Ramos (cell line): ENCODE measurements around the gene ZNF540.
"Not testable (repeated sequence)": the region's sequence is repeated elsewhere in the genome, so short reads cannot be mapped to it uniquely, and the experiment has no call there.

Experiments used
- in situ Hi-C: fragments of 300-500 bp; cut with MboI; formaldehyde crosslinking; loops from one replicate; pipeline ENCODE4 v1.14.3; 2022; ENCODE audit warnings: low sequenced_read_pairs; ENCODE audit not compliant: unreplicated experiment

The ZNF540 gene

DNA sequence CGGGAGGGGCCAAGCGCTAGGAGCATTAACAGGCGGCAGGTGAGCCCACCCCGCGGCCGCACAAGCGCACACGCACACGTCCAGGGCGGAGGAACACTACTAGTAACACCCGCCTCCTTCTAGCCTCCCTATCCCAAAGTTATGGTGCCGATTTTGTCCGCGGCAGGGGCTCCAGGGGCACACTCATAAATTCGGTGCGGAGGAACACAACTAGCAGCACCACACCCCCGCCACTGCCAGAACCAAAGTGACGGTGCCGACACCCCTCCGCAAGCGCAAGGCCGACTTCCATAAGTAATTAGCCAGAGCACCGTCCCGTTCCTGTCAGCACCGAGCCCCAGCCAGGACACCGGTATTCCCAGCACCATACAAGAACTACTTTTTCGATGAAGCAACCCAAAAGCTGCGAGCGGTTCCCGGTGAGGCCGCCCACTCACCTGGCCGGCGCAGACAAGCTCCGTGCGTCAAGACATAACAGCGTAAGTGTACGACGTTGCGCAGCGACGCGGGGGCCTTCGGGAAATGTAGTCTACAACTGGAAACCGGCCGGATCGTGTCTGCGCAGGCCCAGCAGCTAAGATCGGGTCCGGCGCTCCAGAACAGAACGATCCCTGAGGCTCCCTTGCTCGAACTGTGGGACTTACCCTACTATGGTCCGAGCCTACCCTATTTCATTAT is at the start of gene ZNF540, which contains the start of gene ZNF571:
Gene ZNF540, plus strand, starts transcription at position 573 of the 678 bp plus-strand sequence. CDS start 3,572 bp downstream, outside the sequence.
Gene ZNF571, minus strand, starts transcription at position 489 of the 678 bp plus-strand sequence. CDS start 8,116 bp downstream, outside the sequence.
- in situ Hi-C loops: no loop called here

DNA sequence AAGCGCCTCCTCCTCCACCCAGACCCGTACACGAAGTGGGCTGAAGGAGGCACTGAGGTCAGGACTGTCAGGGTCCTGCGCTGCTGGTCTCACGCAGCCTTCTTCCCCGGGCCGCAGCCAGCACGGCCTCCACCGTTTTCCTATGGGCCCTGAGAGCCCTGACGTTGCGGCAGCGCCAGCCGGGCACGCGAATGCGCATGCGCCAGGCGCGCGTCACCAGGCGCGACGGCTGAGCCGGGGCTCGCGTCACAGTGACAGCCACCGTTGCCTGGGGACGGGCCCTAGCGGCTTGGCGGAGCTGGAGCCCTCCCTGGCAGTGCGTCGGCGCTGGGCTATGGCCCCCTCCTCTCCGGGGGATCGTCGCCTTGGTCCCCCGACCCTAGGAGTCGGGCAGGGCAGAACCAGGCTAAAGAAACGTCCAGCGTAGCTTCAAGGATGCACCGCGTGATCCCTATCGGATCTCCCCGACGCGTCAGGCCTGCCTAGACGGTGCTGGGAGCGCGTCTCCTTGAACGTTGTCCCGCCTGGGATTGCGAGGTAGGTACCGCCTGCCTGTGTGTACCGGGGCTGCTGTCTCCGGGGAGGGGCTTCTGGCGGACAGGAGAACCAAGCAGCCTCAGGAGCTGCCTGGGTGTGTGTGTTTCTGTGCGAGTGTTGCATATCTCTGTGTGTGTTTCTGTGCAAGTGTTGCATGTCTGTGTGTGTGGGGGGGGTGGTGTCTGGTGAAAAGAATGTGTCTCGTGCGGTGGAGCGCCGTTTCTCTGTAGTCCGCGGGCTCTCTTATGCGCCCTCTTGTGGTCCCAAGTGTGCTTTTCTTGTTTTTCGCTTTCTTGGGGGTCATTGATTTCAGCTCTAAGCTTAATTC is 43.3 kb upstream of the ZNF540 start:
- in situ Hi-C loops: no loop called here

- in situ Hi-C loops: no loop called here
Measured at GRCh38 chr19:37563518-37563917, 31.2 kb upstream of the ZNF540 start.

- in situ Hi-C loops: no loop called here
Measured at GRCh38 chr19:37564624-37565369, 29.9 kb upstream of the ZNF540 start.

GRCh38 chr19:37565370-37565669 is 29.4 kb upstream of the ZNF540 start:
- in situ Hi-C loops: no loop called here

DNA sequence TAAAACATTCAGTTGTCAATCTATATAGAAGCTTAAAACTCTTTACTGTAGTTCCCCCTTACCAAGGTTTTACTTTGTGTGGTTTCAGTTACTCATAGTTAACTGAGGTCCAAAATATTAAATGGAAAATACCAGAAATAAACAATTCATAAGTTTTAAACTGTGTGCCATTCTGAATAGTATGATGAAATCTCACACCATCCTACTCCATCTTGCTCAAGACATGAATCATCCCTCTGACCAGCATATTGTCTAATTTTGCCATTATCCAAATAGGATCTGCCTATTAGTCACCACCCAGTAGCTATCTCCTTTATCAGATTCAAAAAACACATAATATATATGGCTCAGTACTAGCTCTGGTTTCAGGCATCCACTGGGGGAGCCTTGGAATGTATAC is 22.5 kb upstream of the ZNF540 start:
- in situ Hi-C loops: no loop called here

DNA sequence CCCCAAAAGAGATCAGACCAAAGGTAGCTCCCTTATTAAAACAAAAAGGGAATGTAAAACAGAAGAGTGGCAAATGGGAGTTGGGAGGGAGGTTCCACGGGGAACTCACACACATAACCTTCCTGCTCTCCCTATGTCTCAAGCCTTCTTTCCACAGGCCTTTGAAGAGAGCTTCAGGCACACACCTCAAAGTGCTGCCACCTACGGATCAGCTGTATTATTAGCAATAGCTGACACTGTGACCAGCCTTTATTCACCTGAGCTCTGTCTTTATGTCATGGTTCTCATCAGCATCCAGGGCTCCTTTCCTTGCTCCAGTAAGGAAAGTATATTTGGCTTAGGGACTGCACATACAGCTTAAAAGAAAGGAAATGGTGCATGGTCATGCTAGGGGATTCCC is 11.3 kb upstream of the ZNF540 start:
- in situ Hi-C loops: no loop called here

GRCh38 chr19:37593996-37594303 is 726 bp upstream of the ZNF540 start:
- in situ Hi-C loops: no loop called here

DNA sequence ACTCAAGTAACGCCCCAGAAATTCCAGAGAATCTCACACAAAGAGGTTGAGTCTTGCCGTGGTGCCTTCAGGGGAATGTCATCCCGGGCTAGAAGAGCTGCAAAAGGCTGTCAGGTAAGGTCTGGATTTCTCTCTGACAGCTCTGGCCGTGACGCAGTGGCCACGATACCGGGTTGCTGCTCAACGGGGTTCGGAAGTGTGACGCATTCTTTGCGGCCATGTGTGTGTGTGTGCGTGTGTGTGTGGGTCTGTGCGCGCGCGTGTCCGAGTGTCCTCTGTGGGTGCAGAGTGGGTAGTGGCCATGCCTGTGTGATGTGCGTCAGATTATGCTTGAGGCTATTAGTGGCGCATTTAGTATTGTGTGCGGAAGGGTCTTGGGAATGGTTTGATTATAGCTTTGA is 306 bp downstream of the ZNF540 start:
- in situ Hi-C loops: no loop called here

DNA sequence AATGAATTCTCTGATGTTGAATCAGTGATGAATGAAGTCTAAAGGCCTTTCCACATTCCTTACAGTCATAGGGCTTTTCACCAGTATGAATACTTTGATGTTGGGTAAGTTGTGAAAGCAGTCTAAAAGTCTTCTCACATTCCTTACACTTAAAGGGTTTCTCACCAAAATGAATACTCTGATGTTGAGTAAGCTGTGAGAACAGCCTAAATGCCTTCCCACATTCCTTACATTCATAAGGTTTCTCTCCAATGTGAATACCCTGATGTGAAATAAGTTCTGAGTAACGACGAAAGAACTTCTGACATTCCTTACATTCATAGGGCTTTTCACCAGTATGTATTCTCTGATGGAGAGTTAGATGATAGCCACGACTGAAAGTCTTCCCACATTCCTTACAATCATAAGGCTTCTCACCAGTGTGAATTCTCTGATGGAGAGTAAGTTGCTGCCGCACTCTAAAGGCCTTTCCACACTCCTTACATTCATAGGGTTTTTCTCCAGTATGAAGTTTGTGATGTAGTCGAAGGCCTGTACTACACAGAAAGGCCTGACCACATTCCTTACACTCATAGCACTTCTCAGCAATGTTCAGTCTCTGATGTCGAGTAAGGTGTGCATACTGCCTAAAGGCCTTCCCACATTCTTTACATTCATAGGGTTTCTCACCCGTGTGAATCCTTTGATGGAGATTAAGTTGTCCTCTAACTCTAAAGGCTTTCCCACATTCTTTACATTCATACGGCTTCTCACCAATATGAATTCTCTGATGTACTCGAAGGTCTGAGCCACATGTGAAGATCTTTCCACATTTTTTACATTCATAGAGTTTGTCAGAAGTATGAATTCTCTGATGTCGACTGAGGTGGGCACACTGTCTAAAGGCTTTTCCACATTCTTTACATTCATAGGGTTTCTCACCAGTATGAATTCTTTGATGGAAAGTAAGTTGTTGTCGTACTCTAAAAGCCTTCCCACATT is 40.7 kb downstream of the ZNF540 start:
- in situ Hi-C loops: no loop called here

GRCh38 chr19:37654118-37654517 is 59.4 kb downstream of the ZNF540 start:
- in situ Hi-C loops: no loop called here

DNA sequence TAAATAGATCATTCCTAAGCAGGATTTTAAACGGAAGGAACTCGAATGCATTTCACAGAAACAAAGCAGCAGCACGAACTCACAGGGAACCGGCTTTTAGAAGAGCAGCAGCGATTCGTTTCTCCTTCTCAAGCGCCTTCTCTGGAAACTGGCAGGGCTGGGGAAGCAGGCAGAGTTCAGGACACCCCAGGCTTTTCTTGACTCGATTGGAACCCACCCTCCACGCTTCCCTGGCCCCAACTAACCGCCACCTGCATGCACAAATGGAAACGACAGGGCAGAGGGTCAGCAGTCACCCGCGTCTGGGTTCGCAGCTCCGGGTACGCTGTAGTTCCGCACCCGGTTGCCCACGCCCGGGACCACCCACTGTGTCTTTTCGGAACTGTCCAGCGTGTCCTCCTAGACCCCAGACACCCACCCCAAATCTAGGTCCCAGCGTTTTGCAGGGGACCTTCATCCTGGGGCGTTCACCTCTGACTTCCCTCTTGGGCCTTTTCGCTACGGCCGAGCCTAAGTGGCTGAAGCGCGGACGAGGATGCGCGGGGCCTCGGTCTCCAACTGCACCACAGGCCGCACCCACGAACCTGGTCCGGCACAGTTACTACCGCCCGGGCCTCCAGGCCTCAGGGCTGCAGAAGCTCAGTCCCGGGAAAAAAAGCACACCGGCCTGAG is 60.1 kb downstream of the ZNF540 start:
- in situ Hi-C loops: no loop called here

DNA sequence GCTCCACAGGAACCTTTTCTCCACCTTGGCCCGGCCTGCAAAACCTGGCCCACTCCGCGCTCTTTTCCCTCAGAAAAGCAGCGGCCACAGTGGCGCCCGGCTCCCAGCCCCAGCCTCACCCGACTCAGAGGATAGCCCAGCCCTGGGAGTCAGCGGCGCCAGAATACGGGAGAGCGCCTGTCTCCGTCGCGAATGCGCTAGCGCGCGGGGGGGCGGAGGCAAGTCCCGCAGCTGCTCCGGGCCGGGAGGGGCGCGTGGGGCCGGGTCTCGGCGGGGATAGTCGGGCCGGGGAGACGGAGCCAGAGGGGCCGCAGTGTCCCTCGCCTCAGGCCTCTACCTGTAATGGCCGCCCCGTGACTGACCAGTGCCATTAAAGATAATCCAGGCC is 60.6 kb downstream of the ZNF540 start, which contains the start of gene ZFP30:
Gene ZFP30, minus strand, starts transcription at position 165 of the 388 bp plus-strand sequence. CDS start 7,643 bp downstream, outside the sequence.
- in situ Hi-C loops: no loop called here

DNA sequence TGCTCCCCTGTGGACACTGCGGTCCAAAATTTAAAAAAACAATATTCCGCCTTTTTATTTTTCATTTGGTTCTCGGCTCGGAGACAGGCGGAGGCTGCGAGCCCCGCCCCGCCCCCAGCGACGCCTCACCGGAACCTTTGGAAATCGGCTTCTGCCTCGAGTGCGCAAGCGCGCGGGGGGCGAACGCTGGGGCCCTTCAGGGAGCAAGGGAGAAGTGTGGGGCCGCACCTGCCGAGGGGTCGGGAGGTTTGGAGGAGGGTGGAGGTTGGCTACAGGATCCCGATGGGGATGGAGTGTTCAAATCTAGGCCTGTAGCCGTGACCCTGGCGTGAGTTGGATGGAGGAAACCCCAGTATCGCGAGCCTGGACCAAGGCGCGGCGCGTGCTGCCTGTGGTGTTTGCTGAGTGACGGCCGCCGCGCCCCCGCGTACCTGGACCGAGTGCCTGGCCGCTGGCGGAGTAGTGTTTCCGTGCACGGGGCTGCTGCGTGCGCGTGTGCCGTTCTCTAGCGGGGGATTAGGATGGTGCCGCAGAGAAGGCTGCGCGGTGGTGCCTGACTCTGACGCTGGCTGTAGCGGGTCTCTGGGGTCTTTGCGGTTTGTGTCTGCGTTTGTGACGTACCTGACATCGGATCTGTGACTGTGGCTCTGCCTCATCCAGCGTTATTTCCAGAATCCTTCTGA is 61.2 kb downstream of the ZNF540 start:
- in situ Hi-C loops: no loop called here

DNA sequence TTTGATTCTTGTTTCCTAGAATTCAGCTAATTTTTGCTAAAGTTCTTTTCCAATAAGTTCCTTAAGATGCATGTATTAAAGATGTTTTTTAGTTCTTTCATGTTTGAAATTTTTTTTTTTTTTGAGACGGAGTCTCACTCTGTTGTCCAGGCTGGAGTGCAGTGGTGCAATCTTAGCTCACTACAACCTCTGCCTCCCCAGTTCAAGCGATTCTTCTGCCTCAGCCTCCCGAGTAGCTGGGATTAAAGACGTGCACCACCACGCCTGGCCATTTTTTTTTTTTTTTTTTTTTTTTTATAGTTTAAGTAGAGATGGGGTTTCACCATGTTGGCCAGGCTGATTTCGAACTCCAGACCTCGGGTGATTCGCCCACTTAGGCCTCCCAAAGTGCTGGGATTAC is 62.5 kb downstream of the ZNF540 start:
- in situ Hi-C loops: not testable (repeated sequence)
